Measurements from ENCODE around the gene DKK1. TPM values are rescaled to one million over a fixed set of nuclear protein-coding genes. Genes with fewer than 3 reads are reported as not detected.

DKK1 gene
- polyA plus RNA-seq, 1 donor (not counting 4 experiments of a cell fraction or from before 2014, with no cell fraction given) = 223 TPM

DNA sequence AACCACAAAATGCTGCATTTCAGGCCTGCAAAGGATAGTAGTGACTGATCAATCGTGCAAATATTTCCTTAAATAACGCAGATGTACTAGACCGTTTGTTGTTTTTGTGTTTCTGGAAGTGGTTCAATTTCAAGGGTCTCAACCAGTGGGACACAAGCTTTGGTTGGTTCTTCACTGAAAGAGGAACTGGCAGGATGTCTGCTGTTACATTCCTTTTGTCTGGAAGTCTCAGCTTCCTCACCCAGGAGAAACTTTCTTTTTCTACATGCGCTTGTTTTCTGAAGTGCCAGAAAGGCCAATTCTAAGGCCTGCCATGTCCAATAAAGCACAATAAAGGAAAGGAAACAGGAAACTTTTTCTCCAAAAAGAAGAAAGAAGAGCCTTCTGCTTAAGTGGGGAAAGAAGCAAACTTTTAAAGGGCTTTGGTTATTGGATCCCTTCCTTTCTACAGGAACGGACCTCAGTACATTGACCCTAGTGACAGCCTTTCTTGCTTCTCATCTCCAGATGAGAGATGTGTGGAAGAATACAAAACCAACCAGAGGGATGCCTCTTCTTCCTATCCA lies 4.1 kb downstream of the DKK1 start:
- Histone ChIP-seq H3K27ac (ENCODE audit: control insufficient read depth, insufficient read depth, low read length) (peak overlapping the region; percentile 73), H3K9ac (ENCODE audit: control insufficient read depth, extremely low read depth, insufficient read depth, low read length) (peak overlapping the region; percentile 34), H3K36me3 (ENCODE audit: control insufficient read depth in 2 of 2, extremely low read depth in 1 of 2, insufficient read depth in 2 of 2, low read length in 2 of 2) (peaks cover 0 to 13% of the 10 kb centered on the region in 2 experiments), H3K4me1 (ENCODE audit: control insufficient read depth, extremely low read depth, insufficient read depth, low read length) (peaks cover 39% of the 10 kb centered on the region), H3K4me2 (ENCODE audit: control insufficient read depth, extremely low read depth, insufficient read depth, low read depth, low read length) (peak overlapping the region; percentile 97), H3K9me1 (ENCODE audit: control insufficient read depth, extremely low read depth, insufficient read depth, low read length) (no peaks in the 10 kb centered on the region), H3K9me3 (ENCODE audit: control insufficient read depth, low read depth, low read length) (no peaks in the 10 kb centered on the region), H3K4me3 (ENCODE audit: control insufficient read depth in 2 of 3, extremely low read depth in 1 of 3, insufficient read depth in 2 of 3, low read depth in 1 of 3, low read length in 3 of 3) (peak overlapping the region in 2 of 3 experiments; percentile 27 to 45), H4K20me1 (ENCODE audit: control insufficient read depth, extremely low read depth, insufficient read depth, low read length) (no peaks in the 10 kb centered on the region), H3K79me2 (ENCODE audit: control insufficient read depth, insufficient read depth, low read length) (peaks cover 25% of the 10 kb centered on the region), H2AFZ (ENCODE audit: control insufficient read depth, low read length) (no peak overlapping the region), H3K27me3 (ENCODE audit: control insufficient read depth, extremely low read depth, insufficient read depth, low read length) (no peaks in the 10 kb centered on the region)
- dilution Hi-C loops (cut with MboI; ENCODE audit: extremely low pct_ligation_motif_present, low sequenced_read_pairs) = loop anchor here (25.0 kb wide), 1 partner anchor 244 kb away; no protein-coding TSS in a partner anchor
- DNase-seq (ENCODE audit: low read depth, low spot score) = no peak
- no peak for TF ChIP-seq EZH2 (IDR thresholded peaks at IDR 0.05; ENCODE audit: low read length)
- TF ChIP-seq, protein P1, sequence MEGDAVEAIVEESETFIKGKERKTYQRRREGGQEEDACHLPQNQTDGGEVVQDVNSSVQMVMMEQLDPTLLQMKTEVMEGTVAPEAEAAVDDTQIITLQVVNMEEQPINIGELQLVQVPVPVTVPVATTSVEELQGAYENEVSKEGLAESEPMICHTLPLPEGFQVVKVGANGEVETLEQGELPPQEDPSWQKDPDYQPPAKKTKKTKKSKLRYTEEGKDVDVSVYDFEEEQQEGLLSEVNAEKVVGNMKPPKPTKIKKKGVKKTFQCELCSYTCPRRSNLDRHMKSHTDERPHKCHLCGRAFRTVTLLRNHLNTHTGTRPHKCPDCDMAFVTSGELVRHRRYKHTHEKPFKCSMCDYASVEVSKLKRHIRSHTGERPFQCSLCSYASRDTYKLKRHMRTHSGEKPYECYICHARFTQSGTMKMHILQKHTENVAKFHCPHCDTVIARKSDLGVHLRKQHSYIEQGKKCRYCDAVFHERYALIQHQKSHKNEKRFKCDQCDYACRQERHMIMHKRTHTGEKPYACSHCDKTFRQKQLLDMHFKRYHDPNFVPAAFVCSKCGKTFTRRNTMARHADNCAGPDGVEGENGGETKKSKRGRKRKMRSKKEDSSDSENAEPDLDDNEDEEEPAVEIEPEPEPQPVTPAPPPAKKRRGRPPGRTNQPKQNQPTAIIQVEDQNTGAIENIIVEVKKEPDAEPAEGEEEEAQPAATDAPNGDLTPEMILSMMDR (optimal IDR thresholded peaks at IDR 0.05 in 1 of 3, IDR thresholded peaks at IDR 0.05 in 1 of 3, conservative IDR thresholded peaks at IDR 0.05 in 1 of 3; ENCODE audit: extremely low read depth in 1 of 3, insufficient read depth in 2 of 3, low read length in 3 of 3) = no peak
- FAIRE-seq = peak; percentile 62

DNA sequence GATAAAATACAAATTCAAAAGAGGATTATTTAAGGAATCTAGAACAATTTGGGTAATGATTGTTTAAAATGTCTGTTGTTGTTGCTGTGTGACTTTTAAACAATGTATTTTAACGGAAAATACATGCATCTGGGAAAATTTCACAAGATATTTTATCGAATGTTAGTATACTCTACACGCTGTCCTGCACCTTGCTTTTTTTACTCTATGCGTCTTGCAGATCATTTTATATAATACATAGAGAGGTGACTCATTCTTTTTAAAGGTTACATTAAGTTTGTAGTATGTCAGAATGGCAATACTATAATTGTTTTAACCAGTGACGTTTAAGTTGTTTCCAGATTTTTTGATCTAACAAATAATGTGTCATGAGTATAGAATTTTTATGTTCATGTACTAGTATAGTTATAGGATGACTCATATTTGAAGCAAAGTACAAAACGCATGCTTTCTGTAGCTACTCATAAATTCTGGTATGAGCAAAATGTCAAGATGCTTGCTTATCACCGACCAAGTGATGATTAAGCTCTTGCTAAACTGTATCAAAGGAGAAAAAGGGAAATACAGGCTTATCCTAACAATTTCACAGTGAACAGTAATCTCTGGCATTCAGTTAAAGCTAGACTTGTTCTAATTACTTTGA lies 4.9 kb downstream of the DKK1 start:
- H3K4me1 ChIP-seq (ENCODE audit: control insufficient read depth, extremely low read depth, insufficient read depth, low read length) = peaks cover 35% of the 10 kb centered on the region

More for the DNA sequence above, 4.9 kb downstream of the DKK1 start:
- H3K27ac ChIP-seq (ENCODE audit: control insufficient read depth, insufficient read depth, low read length) = peak overlapping the region; percentile 73
- no peak overlapping the region for H3K4me3 ChIP-seq (ENCODE audit: control insufficient read depth in 2 of 3, extremely low read depth in 1 of 3, insufficient read depth in 2 of 3, low read depth in 1 of 3, low read length in 3 of 3)
- DNase-seq (ENCODE audit: low read depth, low spot score) (peak; percentile 94), FAIRE-seq (peak; percentile 90)
- no peaks in the 10 kb centered on the region for H3K27me3 ChIP-seq (ENCODE audit: control insufficient read depth, extremely low read depth, insufficient read depth, low read length)
- dilution Hi-C loops (cut with MboI; ENCODE audit: extremely low pct_ligation_motif_present, low sequenced_read_pairs) = loop anchor here (25.0 kb wide), 1 partner anchor 243 kb away; no protein-coding TSS in a partner anchor
- no peaks in the 10 kb centered on the region for H3K9me3 ChIP-seq (ENCODE audit: control insufficient read depth, low read depth, low read length)
- no peaks in the 10 kb centered on the region for H3K9me1 ChIP-seq (ENCODE audit: control insufficient read depth, extremely low read depth, insufficient read depth, low read length)
- no peaks in the 10 kb centered on the region for H4K20me1 ChIP-seq (ENCODE audit: control insufficient read depth, extremely low read depth, insufficient read depth, low read length)
- H3K4me2 ChIP-seq (ENCODE audit: control insufficient read depth, extremely low read depth, insufficient read depth, low read depth, low read length) = peak overlapping the region; percentile 97
- H3K36me3 ChIP-seq (ENCODE audit: control insufficient read depth in 2 of 2, extremely low read depth in 1 of 2, insufficient read depth in 2 of 2, low read length in 2 of 2) = peaks cover 0 to 13% of the 10 kb centered on the region in 2 experiments
- H3K79me2 ChIP-seq (ENCODE audit: control insufficient read depth, insufficient read depth, low read length) = peaks cover 25% of the 10 kb centered on the region
- no peak overlapping the region for H2AFZ ChIP-seq (ENCODE audit: control insufficient read depth, low read length)
- no peak for TF ChIP-seq EZH2 (IDR thresholded peaks at IDR 0.05; ENCODE audit: low read length)
- TF ChIP-seq, protein P1 (optimal IDR thresholded peaks at IDR 0.05 in 1 of 3, IDR thresholded peaks at IDR 0.05 in 1 of 3, conservative IDR thresholded peaks at IDR 0.05 in 1 of 3; ENCODE audit: extremely low read depth in 1 of 3, insufficient read depth in 2 of 3, low read length in 3 of 3) = no peak
- H3K9ac ChIP-seq (ENCODE audit: control insufficient read depth, extremely low read depth, insufficient read depth, low read length) = no peak overlapping the region
